K562 (cell line): ENCODE data around the gene SRPK3. TPM values are rescaled to one million over a fixed set of nuclear protein-coding genes. Genes with fewer than 3 reads are reported as not detected.
A peak's percentile ranks its signal among the peaks of the same experiment; 100 is the strongest.

Experiments
- ATAC-seq: fragments of 200-7000 bp; cut with Tn5 transposase; 3 replicates; pipeline ENCODE4 v1.9.1; 2020; ENCODE audit warnings: moderate library complexity
- BruUV-seq: library from RNA; stranded (reverse); fragments of 400-500 nt; replicated peaks from 2 replicates; lab custom pipeline; 2021; lab: Mats Ljungman, UMichigan
- CTCF ChIA-PET: fragments of 300-600 bp; formaldehyde crosslinking; extraction: SDS; loops from one replicate; lab custom pipeline; 2021; ENCODE audit warnings: low intra/inter-chr PET ratio; lab: Yijun Ruan, JAX
- POLR2A ChIA-PET: fragments of 300-600, 350-650 bp; sonication (Branson Sonifier 250); formaldehyde crosslinking; extraction: SDS; loops from one replicate; lab custom pipeline; 2021; ENCODE audit warnings: antibody characterized with exemption, inconsistent platforms; lab: Yijun Ruan, JAX
- DNase-seq, 4 experiments: peaks; one replicate each; pipeline versions ENCODE4 v3.0.0 to v3.0.0-alpha.2; 2011 to 2018; ENCODE audit warnings: low spot score in 3 of 4, mixed read lengths in 3 of 4; ENCODE audit errors: extremely low read depth in 1 of 4
- FAIRE-seq: peaks from 2 replicates; lab custom pipeline; 2011; peaks lifted over from hg19 to GRCh38; lab: Jason Lieb, UNC
- H2AFZ ChIP-seq: 2 replicates; pipeline ENCODE4 v1.6.0; 2011; ENCODE audit warnings: low read depth, low read length, control low read depth, inconsistent platforms
- H3K27ac ChIP-seq: fragments of 200-600 bp; 3 replicates; pipeline ENCODE4 v1.8.0; 2011; ENCODE audit warnings: low read depth, mild to moderate bottlenecking, control low read depth, inconsistent platforms, low read length, moderate library complexity, mixed read lengths; ENCODE audit errors: extremely low read depth
- H3K27me3 ChIP-seq, 2 experiments: fragments of 300-600 bp in 1 of 2; 2 replicates in 1 of 2; 3 replicates in 1 of 2; pipeline versions ENCODE4 v1.6.0 to v1.8.0; 2011; ENCODE audit warnings: inconsistent platforms in 2 of 2, low read length in 2 of 2, mild to moderate bottlenecking in 1 of 2, mixed read lengths in 1 of 2, moderate library complexity in 1 of 2; ENCODE audit not compliant: control insufficient read depth in 2 of 2, insufficient read depth in 2 of 2
- H3K36me3 ChIP-seq: fragments of 300-600 bp; 3 replicates; pipeline ENCODE4 v1.8.0; 2011; ENCODE audit warnings: mild to moderate bottlenecking, low read length, inconsistent platforms; ENCODE audit not compliant: control insufficient read depth, insufficient read depth
- H3K4me1 ChIP-seq, 2 experiments: fragments of 200-600 bp in 1 of 2; replicated peaks in 1 of 2; 2 replicates in 1 of 2; 3 replicates in 1 of 2; pipeline versions ENCODE4 v1.5.1 to v1.8.0; 2011; ENCODE audit warnings: inconsistent platforms in 2 of 2, low read length in 2 of 2, mild to moderate bottlenecking in 1 of 2, mixed read lengths in 1 of 2, moderate library complexity in 1 of 2; ENCODE audit not compliant: control insufficient read depth in 2 of 2, insufficient read depth in 2 of 2
- H3K4me2 ChIP-seq: 2 replicates; pipeline ENCODE4 v1.6.1; 2011; ENCODE audit warnings: low read length, control low read depth, inconsistent platforms, mixed read lengths; ENCODE audit not compliant: insufficient read depth
- H3K4me3 ChIP-seq: fragments of 200-600 bp; sonication (generic), shearing (Covaris generic); 2 replicates; pipeline ENCODE4 v1.5.1; 2016; ENCODE audit warnings: control low read depth, inconsistent platforms
- H3K79me2 ChIP-seq: fragments of 200-600 bp; 3 replicates; pipeline ENCODE4 v1.8.0; 2011; ENCODE audit warnings: low read length, inconsistent platforms; ENCODE audit not compliant: control insufficient read depth, insufficient read depth
- H3K9ac ChIP-seq, 2 experiments: 2 replicates each; pipeline versions ENCODE4 v1.6.0 to v1.6.1; 2011; ENCODE audit warnings: low read depth in 2 of 2, low read length in 2 of 2, control low read depth in 1 of 2, inconsistent platforms in 1 of 2, mild to moderate bottlenecking in 1 of 2, mixed read lengths in 1 of 2; ENCODE audit not compliant: insufficient read depth in 1 of 2
- H3K9me1 ChIP-seq: one replicate; pipeline ENCODE4 v1.6.0; 2011; ENCODE audit warnings: inconsistent platforms, mild to moderate bottlenecking, low read length, moderate library complexity; ENCODE audit not compliant: control insufficient read depth, insufficient read depth
- H3K9me3 ChIP-seq: replicated peaks from 2 replicates; pipeline ENCODE4 v1.5.1; 2011; ENCODE audit warnings: low read depth, low read length, inconsistent platforms; ENCODE audit not compliant: control insufficient read depth, insufficient read depth
- H4K20me1 ChIP-seq: replicated peaks from 2 replicates; pipeline ENCODE4 v1.6.1; 2011; ENCODE audit warnings: low read length, inconsistent platforms, mixed read lengths; ENCODE audit not compliant: control insufficient read depth, insufficient read depth
- ATF7 ChIP-seq: fragments of 450-650 bp; IDR thresholded peaks from 2 replicates; pipeline ENCODE4 v1.7.1; 2014; ENCODE audit warnings: mild to moderate bottlenecking, moderate library complexity
- KAT7 ChIP-seq: sonication (generic); formaldehyde crosslinking; IDR thresholded peaks from 2 replicates; pipeline ENCODE4 v1.8.0; 2022; ENCODE audit warnings: missing genetic modification reagents, mild to moderate bottlenecking, borderline replicate concordance
- MTA3 ChIP-seq: fragments of 450-650 bp; formaldehyde crosslinking; IDR thresholded peaks from 2 replicates; pipeline ENCODE4 v1.6.1; 2017; ENCODE audit warnings: mild to moderate bottlenecking, borderline replicate concordance
- PHF8 ChIP-seq: fragments of 200-600 bp; sonication (generic); IDR thresholded peaks from 2 replicates; pipeline ENCODE4 v1.6.1; 2012; ENCODE audit warnings: mixed run types, mild to moderate bottlenecking, inconsistent platforms, low read length, moderate library complexity, borderline replicate concordance
- SMAD4 ChIP-seq: fragments of 250-450 bp; sonication (Bioruptor Pico); conservative IDR thresholded peaks from 2 replicates; pipeline ENCODE4 v1.8.0; 2021; ENCODE audit warnings: inconsistent platforms, mild to moderate bottlenecking, moderate library complexity
- TOE1 ChIP-seq, 2 experiments: fragments of 450-650 bp in 1 of 2; sonication (generic) in 1 of 2; formaldehyde crosslinking in 1 of 2; IDR thresholded peaks; 2 replicates each; pipeline versions ENCODE4 v1.7.1 to v1.8.0; 2016 to 2022; ENCODE audit warnings: borderline replicate concordance in 2 of 2, mild to moderate bottlenecking in 2 of 2, antibody characterized with exemption in 1 of 2, inconsistent platforms in 1 of 2, low read depth in 1 of 2, missing genetic modification reagents in 1 of 2, moderate library complexity in 1 of 2
- ZNF655 ChIP-seq: fragments of 250-450 bp; sonication (Bioruptor Pico); IDR thresholded peaks from 2 replicates; pipeline ENCODE4 v1.5.0; 2021
- ZNF785 ChIP-seq: fragments of 250-450 bp; sonication (Bioruptor Pico); IDR thresholded peaks from 2 replicates; pipeline ENCODE4 v1.4.0; 2020; ENCODE audit warnings: mild to moderate bottlenecking
- WGBS: fragments of 100-300 bp; shearing (Covaris generic); methylation state at CpG from one replicate; pipeline ENCODE4 v1.1.6; 2016; ENCODE audit warnings: low coverage, mixed read lengths; ENCODE audit not compliant: insufficient coverage; ENCODE audit errors: missing lambda C conversion rate; 5-methylcytosine and 5-hydroxymethylcytosine counted together
- in situ Hi-C: fragments of 300-500 bp; cut with MboI; formaldehyde crosslinking; loops from 4 replicates; pipeline ENCODE4 v1.15.0; 2018; ENCODE audit warnings: inconsistent platforms, mixed read lengths
- intact Hi-C: fragments of 100-400 bp; cut with micrococcal nuclease; formaldehyde crosslinking; loops from 2 replicates; pipeline ENCODE4 v1.14.2; 2022
- polyA plus RNA-seq, 8 experiments: library from polyadenylated mRNA; depleted of rRNA in 4 of 8; stranded (reverse) in 5 of 8; unstranded in 3 of 8; fragments of >200 nt; fragmentation: Nextera tagmentation in 2 of 8; fragmentation: Illumina TruSeq in 1 of 8; extraction: Ambion mirVana in 2 of 8; extraction: Trizol in 1 of 8; gene quantifications; 2 replicates each; pipeline versions ENCODE4 v1.2.1 to v1.2.3, GENCODE V29; 2011 to 2014; ENCODE audit warnings: inconsistent platforms in 1 of 8, missing spikeins in 1 of 8
- total RNA-seq, 7 experiments: library from RNA; depleted of rRNA in 6 of 7; stranded (reverse); fragments of >200 nt in 6 of 7; fragmentation: Illumina TruSeq in 2 of 7; extraction: Trizol in 2 of 7; gene quantifications; 2 replicates each; pipeline versions ENCODE4 v1.2.1 to v1.2.3, GENCODE V29; 2011 to 2021; ENCODE audit warnings: low replicate concordance in 1 of 7

Gene SRPK3
- total and polyA plus RNA-seq, 9 of the 15 experiments (the other 6 are each of a cell fraction or from before 2014, with no cell fraction given) = 0.01 to 0.09 (median 0.04) TPM; not detected in 2

GRCh38 chrX:153818571-153819383 lies 37.9 kb downstream of the SRPK3 start:
- no peaks in the 10 kb centered on the region for H3K79me2 ChIP-seq
- peak; percentile 71 to 91 (median 88) for DNase-seq
- H3K27ac ChIP-seq = no peak overlapping the region
- in situ Hi-C loops = loop anchor here (5.0 kb wide), 1 partner anchor 321 kb away; no protein-coding TSS in a partner anchor
- H2AFZ ChIP-seq = peak overlapping the region; percentile 90
- H3K36me3 ChIP-seq = no peaks in the 10 kb centered on the region
- BruUV-seq = no TSS peak
- H3K4me2 ChIP-seq = peak overlapping the region; percentile 73
- H3K27me3 ChIP-seq = peaks cover 3 to 11% of the 10 kb centered on the region in 2 experiments; a peak in 3 of 5 replicates
- no peaks in the 10 kb centered on the region; the same call in 1 of the 2 replicates for H4K20me1 ChIP-seq
- intact Hi-C loops = no loop called here
- peak; percentile 95 for ATAC-seq
- no peaks in the 10 kb centered on the region for H3K9me1 ChIP-seq
- ChIA-PET CTCF (no interaction called here), POLR2A (interaction anchor here (0.6 kb wide), 2 partner anchors 13 to 139 kb away, joined by 3 read pairs; no protein-coding TSS in a partner anchor)
- H3K9ac ChIP-seq = peak overlapping the region; percentile 41 to 90
- peak overlapping the region; percentile 40 for H3K4me3 ChIP-seq
- no peak for FAIRE-seq
- peaks cover 5 to 18% of the 10 kb centered on the region in 2 experiments; a peak in 4 of 5 replicates for H3K4me1 ChIP-seq
- 13% methylated on average over 16 of the region's 67 CpGs for WGBS
- H3K9me3 ChIP-seq = no peaks in the 10 kb centered on the region
- TF ChIP-seq MTA3 = 0 out of 2 replicates have a peak, but pooled peaks have one; percentile 21
- no peak for TF ChIP-seq ZNF655 (CRISPR knock-in tag)
- TF ChIP-seq ATF7 = no peak
- TF ChIP-seq SMAD4 (CRISPR knock-in tag) = 0 out of 2 replicates have a peak, but pooled peaks have one; percentile 41
- TF ChIP-seq ZNF785 (CRISPR knock-in tag) = no peak
- TF ChIP-seq TOE1 (IDR thresholded peaks at IDR 0.05; ENCODE audit: borderline replicate concordance) = no peak
- TF ChIP-seq TOE1 (CRISPR knock-in tag; IDR thresholded peaks at IDR 0.05; ENCODE audit: borderline replicate concordance, low read depth) = no peak
- peak; percentile 50; the same call in 1 of the 2 replicates for TF ChIP-seq PHF8
- 0 out of 2 replicates have a peak, but pooled peaks have one; percentile 30 for TF ChIP-seq KAT7 (CRISPR knock-in tag)
